ENCODE results near the gene ANKRD27. TPM values are rescaled to one million over a fixed set of nuclear protein-coding genes. Genes with fewer than 3 reads are reported as not detected.

ANKRD27 gene
- polyA plus RNA-seq, 4 donors = 16.9 to 21.0 (median 19.9) TPM

DNA sequence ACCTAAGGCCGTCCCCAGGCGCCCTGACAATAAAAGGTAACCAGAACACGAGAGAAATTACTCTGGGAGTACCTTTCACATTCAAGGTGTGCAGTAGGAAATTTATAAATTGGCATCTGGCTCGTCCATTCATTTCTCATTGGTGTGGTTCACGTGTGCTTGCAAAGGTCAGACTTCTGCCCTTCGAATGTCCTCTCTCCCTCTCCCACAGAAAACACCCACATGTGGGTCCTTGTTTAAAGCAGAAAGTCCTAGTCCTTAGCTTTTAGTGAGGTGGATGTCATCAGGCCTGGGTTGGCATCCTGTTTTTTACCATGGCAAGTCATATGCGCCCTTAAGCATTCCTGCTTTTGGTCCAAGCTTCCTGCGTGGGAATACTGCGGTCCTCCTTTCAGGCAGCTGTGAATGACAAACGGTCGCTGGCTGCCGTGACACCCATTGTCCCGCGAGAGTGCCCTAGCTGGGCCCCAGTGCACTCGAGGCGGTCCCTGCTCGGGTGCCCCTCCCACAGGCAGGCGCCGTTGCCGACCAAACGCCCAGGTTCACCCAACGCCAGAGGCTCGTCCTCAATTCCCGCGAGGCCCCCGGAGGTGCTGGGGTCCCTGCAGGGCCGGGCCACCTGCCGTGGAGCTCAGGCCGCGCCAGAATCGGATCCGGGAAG lies 16.4 kb upstream of the ANKRD27 start, which contains the start of gene NUDT19:
NUDT19 (plus strand) TSS at position 531 of the 661 bp plus-strand sequence. CDS start 140 bp downstream, outside the sequence.
- DNase-seq (ENCODE audit: low read depth in 4 of 4, low spot score in 3 of 4) = peak in 3 of 4 donors; percentile 63 to 70 (median 66)

- no peak for DNase-seq (ENCODE audit: low read depth in 4 of 4, low spot score in 3 of 4)
These were observed 13.3 kb upstream of the ANKRD27 start for GRCh38 chr19:32688311-32688710.

GRCh38 chr19:32687681-32688080 lies 12.7 kb upstream of the ANKRD27 start:
- DNase-seq (ENCODE audit: low read depth in 4 of 4, low spot score in 3 of 4) = no peak

GRCh38 chr19:32686847-32687475 lies 12.0 kb upstream of the ANKRD27 start:
- DNase-seq (ENCODE audit: low read depth in 4 of 4, low spot score in 3 of 4) = no peak

DNA sequence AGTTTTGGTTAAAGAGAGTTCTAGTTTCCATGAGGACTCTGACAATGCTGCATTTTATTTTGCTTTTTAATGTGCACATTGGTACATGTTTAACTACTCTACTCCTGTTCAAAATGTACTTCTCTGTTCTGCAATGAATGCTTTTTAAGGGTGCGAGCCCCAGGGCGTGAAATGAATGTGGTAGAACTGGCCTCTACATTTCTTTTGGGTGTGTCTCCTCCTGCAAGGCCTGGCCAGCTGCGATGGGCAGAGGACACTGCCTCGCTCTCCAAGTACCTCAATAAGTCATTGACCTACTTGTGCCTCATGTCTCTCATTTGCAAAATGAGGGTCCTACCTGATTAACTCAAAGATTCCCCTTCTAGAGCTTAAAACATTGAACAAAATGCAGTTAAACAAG lies 7.3 kb upstream of the ANKRD27 start:
- DNase-seq (ENCODE audit: low read depth in 4 of 4, low spot score in 3 of 4) = no peak

DNA sequence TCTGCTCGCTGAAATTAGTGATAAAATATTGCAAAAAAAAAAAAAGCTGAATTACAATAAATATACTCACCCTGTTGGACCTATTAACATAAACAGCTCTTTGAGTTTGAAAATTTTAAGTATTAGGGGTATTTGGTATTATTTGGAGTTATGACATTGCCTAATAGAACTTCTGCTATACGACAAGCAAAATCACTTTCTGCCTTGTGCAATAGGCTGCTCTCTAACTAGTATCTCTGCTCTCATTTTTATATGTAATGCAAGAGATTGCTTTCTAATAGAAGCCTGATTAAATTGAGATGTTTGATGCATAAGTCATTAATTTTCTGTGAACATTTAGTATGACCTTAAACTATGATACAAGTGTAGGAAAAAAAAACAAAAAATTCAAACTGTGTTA lies 6.0 kb upstream of the ANKRD27 start:
- no peak for DNase-seq (ENCODE audit: low read depth in 4 of 4, low spot score in 3 of 4)

DNA sequence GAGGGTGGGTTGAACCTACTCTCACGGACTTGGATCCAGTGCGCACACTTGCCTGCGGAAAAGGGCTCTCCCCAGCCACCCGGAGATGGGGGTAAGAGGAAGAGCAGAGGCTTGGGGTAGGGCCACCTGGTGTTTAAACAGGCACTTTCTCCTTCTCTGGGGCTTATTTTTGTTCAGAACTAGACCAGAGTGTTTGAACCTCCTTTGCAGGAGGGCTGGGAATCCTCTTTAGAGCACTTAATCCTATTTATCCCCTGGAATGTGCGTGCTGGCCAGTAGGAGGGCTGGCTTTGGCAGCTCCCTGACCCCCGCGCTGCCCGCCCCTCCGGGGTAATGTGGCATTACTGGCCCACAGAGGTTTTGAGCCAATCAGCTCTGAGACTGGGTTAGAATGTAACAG lies 2.7 kb upstream of the ANKRD27 start:
- no peak for DNase-seq (ENCODE audit: low read depth in 4 of 4, low spot score in 3 of 4)

GRCh38 chr19:32676895-32677359 lies 1.9 kb upstream of the ANKRD27 start:
- no peak for DNase-seq (ENCODE audit: low read depth in 4 of 4, low spot score in 3 of 4)

GRCh38 chr19:32676186-32676894 lies 1.4 kb upstream of the ANKRD27 start:
- DNase-seq (ENCODE audit: low read depth in 4 of 4, low spot score in 3 of 4) = no peak

DNA sequence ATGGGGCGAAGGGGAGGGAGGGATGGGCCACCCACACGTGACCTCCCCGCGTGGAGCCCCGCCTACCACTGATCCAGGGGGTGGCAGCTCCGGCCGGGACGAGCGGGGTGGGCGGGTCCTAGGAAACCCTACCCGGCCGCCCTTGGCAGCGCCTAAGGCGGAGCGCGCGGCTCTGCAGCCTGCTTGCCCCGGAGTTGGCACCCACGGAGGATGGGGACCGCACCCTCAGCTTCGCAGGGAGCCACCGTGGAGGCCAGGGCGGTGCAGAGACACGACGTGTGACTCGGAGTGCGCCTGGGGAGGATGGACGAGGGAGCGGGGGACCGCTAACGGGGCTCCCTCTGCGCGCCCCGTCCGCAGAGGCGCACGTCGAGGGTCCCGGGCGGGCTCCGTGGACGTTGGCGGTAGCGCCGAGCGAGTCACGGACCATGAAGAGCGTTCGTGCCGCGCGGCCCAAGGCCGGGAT lies 773 bp upstream of the ANKRD27 start, which contains the start of gene RGS9BP:
RGS9BP (plus strand) TSS at position 129 of the 466 bp plus-strand sequence. CDS start 416 bp downstream, outside the sequence.
- no peak for DNase-seq (ENCODE audit: low read depth in 4 of 4, low spot score in 3 of 4)

- no peak for DNase-seq (ENCODE audit: low read depth in 4 of 4, low spot score in 3 of 4)
These were observed 638 bp downstream of the ANKRD27 start for GRCh38 chr19:32674153-32674930.

DNA sequence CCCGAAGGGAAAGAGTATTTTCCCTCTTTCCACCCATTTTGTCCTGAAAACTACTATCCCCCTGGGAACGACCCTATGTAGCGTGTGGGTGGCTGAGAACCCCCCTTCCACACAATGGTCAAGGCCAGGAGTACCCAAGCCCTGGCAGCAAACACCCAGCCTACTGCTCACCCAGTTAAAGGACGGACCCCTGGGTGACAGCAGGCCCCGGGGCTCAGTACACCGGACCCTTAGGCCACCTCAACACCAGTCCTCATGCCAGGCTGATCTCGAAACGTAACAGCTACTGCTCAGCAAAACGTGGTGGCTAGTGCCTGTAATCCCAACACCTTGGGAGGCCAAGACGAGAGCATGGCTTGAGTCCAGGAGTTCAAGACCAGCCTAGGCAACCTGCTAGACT lies 1.4 kb downstream of the ANKRD27 start:
- no peak for DNase-seq (ENCODE audit: low read depth in 4 of 4, low spot score in 3 of 4)

GRCh38 chr19:32672841-32673240 lies 2.1 kb downstream of the ANKRD27 start:
- no peak for DNase-seq (ENCODE audit: low read depth in 4 of 4, low spot score in 3 of 4)

DNA sequence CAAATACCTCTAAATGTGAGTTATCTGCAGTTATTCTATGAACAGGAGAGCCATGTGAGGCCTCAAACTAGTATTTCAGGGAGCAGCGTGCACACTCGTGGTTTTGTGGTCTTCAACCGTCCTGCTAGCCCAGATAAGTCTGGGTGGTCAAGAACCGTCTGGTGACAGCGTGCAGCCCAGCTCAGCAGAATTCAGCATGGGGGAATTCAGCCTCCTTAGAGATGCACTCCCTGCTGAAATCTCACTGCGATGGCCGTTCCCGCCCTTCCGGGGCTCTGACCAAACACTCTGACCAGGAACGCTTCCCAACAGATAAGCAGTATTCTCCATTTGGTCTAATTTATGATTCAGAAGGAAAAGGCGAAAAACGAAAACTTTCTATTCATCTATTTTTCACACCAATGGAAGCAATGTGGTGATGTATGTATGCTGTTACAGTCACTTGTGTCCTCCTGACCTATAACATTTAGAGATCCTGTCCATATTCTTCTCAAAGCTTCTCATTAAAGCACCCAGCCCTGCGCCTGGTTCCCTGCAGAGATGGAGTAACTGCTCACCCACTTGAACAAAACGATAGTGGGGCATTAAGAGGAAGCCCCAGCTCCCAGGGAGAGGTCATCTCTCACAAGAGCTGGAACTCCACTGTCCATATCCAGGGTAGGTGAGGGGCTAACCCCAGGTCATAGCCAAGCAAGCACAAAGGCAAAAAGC lies 2.9 kb downstream of the ANKRD27 start:
- no peak for DNase-seq (ENCODE audit: low read depth in 4 of 4, low spot score in 3 of 4)

- DNase-seq (ENCODE audit: low read depth in 4 of 4, low spot score in 3 of 4) = no peak
These were observed 5.7 kb downstream of the ANKRD27 start for GRCh38 chr19:32669310-32669709.

DNA sequence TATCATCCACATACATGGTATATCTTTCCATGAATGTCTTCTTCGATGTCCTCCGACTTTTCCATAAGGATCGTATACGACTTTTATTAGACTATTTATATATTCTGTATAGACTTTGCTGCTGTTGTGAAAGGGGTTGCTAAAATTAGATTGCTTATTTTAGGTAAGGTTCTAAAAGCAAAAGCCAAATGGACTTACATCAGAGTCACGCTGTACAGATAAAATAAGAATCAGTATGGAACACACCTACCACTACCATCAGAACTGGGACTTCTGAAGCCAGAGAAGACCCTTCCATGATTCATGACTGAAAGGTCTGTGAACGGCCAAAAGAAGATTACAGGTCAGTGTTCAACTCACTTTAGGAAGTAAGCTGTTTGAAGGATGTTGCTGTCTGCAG lies 8.9 kb downstream of the ANKRD27 start:
- no peak for DNase-seq (ENCODE audit: low read depth in 4 of 4, low spot score in 3 of 4)

DNA sequence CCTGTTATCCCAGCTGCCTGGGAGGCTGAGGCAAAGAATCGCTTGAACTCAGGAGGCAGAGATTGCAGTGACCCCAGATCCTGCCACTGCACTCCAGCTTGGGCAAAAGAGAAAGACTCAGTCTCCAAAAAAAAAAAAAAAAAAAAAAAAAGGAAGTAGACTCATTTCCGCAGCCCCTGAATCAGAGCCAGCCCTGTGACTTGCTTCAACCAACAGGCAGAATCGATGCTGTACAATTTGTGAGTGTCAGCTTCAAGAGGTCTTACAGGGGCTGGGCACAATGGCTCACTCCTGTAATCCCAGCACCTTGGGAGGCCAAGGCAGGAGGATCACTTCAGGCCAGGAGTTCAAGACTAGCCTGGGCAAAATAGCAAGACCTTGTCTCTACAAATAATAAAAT lies 12.8 kb downstream of the ANKRD27 start:
- no peak for DNase-seq (ENCODE audit: low read depth in 4 of 4, low spot score in 3 of 4)

DNA sequence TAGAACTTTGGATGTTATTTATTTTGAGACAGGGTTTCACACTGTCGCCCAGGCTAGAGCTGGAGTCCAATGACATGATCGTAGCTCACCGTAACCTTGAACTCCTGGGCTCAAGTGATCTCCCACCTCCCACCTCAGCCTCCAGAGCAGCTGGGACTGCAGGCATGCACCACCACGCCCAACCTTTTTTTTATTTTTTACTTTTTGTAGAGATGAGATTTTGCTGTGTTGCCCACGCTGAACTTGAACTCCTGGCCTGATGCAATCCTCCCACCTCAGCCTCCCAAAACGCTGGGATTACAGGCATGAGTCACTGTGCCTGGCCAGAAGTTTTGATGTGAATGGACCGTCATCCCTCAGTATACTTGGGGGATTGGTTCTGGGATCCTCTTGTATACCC lies 13.7 kb downstream of the ANKRD27 start:
- DNase-seq (ENCODE audit: low read depth in 4 of 4, low spot score in 3 of 4) = no peak

GRCh38 chr19:32658527-32658926 lies 16.5 kb downstream of the ANKRD27 start:
- DNase-seq (ENCODE audit: low read depth in 4 of 4, low spot score in 3 of 4) = no peak

DNA sequence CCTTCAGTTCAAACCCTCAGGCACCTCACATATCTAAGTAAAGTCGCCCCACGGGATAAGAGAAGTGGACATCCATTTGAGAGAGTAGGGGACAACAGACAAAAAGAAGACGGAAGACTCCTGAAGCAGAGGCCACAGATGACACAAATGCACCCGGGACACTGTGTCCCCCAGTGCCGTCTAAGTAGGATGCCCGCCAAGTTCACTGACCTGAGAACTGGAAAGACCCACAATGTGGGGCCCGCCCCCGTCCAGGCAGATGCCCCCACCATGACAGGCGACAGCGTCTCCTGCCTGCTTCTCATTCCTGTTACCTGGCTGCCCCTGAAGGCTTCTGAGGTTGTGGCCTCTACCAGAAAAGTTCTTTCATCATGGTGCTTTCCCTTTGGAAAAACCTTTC lies 16.9 kb downstream of the ANKRD27 start:
- DNase-seq (ENCODE audit: low read depth in 4 of 4, low spot score in 3 of 4) = no peak

Measured in left renal pelvis (tissue), 4 donors.